LoVo (cell line): ENCODE results near the gene DRG2.

Source experiments
- DNase-seq: peaks from one replicate; pipeline ENCODE4 v3.0.0-alpha.2; 2016; ENCODE audit warnings: low spot score

The DRG2 gene

DNA sequence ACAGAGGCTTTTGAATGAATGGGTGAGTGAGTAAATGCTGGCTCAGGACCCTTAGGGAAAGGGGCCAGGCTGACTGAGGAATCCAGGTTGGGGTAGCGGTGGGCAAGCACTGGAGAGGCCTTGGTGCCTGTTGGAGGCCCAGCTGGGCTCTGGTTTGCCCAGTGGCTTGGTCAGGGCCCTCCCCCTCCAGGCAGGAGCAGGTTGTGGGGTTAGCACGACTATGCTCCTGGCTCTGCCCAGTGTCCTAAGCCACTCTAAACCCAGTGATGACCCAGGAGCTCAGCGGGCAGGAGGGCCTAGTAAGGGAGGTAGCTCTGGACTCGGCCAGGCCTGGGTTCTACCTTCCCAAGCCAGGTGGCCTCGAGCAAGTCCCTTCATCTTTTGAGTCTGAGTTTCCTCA, 28.3 kb downstream of the DRG2 start:
- no peak for DNase-seq

DNA sequence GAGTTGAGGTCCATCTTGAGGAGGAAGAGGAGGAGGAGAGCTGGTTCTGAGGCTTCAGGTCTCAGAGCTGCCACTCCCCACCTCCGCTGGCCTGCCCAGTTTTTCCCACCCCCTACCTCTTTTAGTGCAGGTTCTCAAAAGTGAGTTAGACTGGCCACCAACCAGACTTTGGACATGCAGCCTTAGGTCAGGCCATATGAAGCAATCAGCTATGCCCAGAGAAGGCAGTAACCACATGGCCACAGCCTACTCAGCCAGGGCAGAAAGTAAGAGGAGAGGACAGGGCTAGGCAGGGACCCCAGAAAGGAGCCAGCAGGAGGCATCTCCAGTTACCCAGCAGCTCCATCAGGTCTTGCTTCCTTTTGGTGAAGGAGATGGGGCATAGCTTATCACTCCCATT, 29.8 kb downstream of the DRG2 start:
- DNase-seq: no peak

DNA sequence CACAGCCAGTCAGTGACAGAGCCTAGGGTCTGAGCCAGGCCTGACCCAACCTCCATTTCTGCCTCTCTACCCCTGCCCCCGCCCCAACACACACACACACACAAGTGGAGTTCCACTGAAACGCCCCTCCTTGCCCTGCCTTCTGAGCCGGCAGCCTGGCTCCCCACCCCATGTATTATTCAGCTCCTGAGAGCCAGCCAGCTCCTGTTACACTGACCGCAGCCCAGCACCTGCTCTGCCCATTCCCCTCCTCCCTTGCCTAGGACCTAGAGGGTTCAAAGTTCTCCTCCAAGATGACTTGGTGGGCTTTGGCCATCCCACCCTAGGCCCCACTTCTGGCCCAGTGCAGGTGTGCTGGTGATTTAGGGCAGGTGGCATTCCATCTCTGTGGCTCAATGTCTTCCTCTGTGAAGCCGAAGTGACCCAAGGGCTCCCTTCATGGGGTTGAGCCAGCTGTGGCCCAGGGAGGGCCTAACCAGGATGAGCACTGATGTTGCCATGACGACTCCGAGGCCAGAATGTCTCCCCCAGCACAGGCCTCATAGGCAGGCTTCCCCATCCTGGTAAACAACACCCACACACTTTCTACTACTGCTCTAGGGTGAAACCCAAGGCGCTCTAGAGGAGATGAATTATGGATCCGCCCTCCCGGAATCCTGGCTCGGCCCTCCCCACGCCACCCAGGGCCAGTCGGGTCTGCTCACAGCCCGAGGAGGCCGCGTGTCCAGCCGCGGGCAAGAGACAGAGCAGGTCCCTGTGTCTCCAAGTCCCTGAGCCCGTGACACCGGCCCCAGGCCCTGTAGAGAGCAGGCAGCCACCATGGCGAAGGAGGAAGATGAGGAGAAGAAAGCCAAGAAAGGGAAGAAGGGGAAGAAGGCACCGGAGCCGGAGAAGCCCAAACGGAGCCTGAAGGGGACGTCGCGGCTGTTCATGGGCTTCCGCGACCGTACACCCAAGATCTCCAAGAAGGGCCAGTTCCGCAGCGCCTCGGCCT, 30.5 kb downstream of the DRG2 start:
- no peak for DNase-seq

DNA sequence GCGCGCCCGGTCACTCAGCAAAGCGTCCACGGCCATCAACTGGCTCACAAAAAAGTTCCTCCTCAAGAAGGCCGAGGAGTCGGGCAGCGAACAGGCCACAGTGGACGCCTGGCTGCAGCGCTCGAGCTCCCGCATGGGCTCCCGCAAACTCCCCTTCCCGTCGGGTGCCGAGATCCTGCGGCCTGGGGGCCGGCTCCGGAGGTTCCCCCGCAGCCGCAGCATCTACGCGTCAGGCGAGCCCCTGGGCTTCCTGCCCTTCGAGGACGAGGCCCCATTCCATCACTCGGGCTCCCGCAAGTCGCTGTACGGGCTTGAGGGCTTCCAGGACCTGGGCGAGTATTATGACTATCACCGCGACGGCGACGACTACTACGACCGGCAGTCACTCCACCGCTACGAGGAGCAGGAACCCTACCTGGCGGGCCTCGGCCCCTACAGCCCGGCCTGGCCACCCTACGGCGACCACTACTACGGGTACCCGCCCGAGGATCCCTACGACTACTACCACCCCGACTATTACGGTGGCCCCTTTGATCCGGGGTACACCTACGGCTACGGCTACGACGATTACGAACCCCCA, 31.5 kb downstream of the DRG2 start:
- no peak for DNase-seq

GRCh38 chr17:18119938-18120337, 32.2 kb downstream of the DRG2 start:
- DNase-seq: no peak

- DNase-seq: no peak
Observed at GRCh38 chr17:18120461-18121017, 32.8 kb downstream of the DRG2 start.

DNA sequence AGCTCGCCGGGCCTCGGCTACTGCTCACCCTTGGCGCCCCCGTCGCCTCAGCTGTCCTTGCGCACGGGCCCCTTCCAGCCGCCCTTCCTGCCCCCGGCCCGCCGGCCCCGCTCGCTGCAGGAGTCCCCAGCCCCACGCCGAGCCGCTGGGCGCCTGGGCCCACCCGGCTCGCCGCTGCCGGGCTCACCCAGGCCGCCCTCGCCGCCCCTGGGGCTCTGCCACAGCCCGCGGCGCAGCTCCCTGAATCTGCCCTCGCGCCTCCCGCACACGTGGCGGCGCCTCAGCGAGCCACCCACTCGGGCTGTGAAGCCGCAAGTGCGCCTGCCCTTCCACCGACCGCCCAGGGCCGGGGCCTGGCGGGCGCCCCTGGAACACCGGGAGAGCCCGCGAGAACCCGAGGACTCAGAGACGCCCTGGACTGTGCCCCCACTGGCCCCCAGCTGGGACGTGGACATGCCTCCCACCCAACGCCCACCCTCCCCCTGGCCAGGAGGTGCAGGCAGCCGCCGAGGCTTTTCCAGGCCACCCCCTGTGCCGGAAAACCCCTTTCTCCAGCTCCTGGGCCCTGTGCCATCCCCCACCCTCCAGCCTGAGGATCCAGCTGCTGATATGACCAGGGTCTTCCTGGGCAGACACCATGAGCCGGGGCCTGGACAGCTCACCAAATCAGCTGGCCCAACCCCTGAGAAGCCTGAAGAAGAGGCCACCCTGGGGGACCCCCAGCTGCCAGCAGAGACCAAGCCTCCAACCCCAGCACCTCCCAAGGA, 33.6 kb downstream of the DRG2 start:
- DNase-seq: no peak

GRCh38 chr17:18122990-18123753, 35.4 kb downstream of the DRG2 start:
- DNase-seq: no peak

DNA sequence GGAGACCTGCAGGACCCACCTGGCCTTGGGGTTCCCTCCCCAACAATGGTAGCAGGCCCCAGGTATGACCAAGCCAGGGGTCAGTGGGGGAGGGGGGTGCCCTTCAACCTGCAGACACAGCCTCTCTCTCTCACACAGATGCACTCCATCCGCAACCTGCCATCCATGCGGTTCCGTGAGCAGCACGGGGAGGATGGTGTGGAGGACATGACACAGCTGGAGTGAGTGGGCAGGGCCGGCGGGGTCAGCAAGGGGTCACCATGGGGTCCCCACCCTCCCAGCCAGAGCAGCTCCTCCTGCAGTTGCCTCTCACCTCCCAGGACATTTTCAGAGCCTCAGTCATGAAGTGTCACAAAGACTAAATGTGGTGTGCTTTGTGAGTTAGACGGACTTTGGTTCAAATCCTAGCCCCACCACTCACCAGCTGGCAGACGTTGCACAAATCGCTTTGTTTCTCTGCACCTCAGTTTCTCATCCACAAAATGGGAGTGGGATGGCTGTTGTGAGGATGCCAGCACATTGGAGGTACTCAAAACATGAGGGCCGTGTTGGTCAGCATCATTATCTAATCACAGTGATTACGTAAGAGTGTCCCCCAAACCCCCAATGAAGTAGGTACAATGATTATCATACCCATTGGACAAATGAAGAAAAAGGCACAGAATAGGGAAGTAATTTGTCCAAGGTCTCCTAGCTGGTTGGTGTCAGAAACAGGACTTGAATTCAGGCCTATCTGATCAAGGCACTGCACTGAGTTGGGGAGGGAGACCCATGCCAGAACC, 36.8 kb downstream of the DRG2 start:
- DNase-seq: no peak

DNA sequence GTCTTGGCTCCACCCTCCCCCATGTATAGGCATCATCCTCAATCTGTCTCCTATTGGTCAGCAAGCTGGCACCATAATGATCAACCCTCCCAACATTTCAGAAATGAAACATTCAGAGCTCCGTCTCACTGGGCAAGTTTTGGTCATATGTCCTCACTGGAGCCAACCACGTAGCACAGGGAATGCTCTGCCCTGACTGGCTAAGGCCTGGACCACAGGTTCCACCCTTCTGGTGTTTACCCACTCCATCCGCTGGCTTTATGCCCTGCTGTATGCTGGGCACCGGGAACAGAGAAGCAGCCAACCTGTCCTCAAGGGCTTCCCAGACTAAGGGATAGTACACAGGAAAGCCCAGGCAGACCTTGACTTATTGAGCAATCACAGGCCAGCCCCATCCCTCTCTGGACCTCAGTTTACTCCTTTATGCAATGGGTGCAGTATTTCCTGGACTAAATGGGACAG, 41.3 kb downstream of the DRG2 start:
- no peak for DNase-seq

DNA sequence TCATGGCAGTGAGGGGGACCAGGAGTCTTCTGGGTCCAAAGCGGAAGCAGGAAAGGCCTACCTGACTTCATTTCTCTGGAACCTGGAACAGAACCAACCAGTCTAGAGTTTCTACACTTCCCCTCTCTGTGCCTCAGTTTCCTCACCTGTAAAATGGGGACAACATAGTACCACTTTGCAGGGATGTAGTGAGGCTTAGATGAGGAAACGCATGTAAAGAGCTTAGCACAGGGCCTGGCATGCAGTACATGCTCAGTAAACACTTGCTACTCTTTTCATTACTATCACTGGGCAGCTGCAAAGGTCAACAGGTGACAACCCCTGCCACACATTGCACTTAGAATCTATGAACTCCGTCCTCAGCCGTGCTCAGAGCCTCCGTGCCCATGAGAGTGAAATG, 45.0 kb downstream of the DRG2 start:
- DNase-seq: no peak

- no peak for DNase-seq
Observed at GRCh38 chr17:18136357-18136756, 48.6 kb downstream of the DRG2 start.

DNA sequence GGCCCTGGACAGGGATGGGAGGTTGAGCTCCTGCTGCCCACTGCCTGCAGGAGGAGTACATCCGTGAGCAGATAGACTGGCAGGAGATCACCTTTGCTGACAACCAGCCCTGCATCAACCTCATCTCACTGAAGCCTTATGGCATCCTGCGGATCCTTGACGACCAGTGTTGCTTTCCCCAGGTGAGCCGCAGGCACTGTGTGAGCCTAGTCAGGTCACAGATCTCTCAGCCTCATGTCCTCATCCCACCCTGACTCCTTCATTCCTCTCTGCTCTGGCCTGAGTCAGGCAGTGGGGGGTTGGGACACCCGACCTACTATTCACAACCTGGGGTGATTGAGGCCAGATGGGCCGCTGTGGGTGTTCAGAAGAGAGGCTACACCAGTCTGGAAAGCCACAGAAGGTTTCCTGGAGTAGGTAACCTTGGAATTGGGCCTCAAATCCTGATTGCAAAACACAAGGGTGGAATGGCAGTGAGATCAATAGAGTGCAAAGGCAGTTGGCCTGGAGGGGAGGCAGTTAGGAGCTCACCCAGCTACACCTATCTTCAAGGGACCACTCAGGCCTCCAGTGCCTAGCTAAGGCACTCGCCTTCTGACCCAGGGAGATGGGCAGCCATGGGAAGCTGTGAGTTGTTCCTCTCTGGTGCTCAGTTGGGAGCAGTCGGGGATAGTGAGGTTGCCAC, 50.5 kb downstream of the DRG2 start:
- DNase-seq: no peak

DNA sequence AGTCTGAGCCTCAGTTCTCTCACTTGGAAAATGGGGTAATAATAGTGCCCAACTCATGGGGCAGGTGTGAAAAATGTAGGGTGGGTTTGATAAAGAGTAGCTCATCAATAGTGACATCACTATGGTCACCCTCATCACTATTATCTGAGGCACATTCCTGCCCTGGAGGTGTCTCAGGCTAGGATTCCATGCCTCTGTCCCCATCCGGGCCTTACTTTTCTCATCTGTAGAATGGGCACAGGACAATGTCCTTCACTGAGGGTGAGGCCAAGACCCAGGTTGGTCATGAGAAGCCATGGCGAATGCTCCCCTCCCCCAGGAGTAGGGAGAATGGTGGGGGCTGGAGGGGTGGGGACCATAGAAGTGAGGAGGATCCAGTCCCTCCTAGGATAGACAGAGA, 51.3 kb downstream of the DRG2 start:
- DNase-seq: no peak

DNA sequence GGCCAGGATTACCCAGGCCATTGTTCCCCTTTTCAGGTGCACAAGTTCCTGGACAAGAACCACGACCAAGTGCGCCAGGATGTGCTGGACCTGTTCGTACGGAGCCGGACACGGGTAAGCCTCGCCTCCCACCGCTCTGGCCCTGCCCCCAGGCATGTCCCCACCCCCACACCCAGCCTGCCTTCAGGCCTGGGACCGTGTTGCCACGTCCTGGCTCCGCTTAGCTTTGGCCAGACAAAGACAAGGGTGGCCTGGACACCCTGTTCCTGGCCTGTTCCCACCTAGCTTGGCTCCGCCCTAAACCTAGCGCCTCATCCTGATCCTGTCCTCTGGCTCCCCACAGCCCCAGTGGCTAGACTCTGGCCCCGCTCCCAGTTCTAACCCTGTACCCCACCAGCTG, 51.8 kb downstream of the DRG2 start:
- DNase-seq: no peak

DNA sequence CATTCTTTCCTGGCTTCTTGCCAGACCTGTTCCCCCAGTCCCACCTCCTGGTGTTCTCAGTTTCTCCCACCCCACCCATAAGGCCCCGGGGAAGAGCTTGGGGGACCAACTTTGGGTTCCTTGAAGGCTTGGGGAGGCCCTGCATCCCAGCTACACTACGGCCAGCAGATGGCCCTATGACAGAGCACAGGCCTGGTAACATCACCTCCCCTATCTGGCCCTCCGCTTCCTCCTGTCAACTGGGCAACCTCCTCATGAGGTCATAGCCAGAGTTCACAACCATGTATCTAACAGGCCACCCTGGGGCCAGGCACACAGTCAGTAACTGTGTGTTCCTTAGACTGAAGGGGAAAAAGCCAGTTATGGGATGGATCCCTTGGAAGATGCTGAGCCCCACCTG, 52.2 kb downstream of the DRG2 start:
- DNase-seq: no peak

GRCh38 chr17:18140648-18141047, 52.9 kb downstream of the DRG2 start:
- no peak for DNase-seq

- peak; percentile 53 for DNase-seq
Observed at GRCh38 chr17:18141210-18141803, 53.6 kb downstream of the DRG2 start.

GRCh38 chr17:18142417-18142816, 54.7 kb downstream of the DRG2 start:
- DNase-seq: no peak
